Amygdala (tissue), 56 donors: Measurements from ENCODE around the gene UVRAG.
A peak's percentile ranks its signal among the peaks of the same experiment; 100 is the strongest.
"Not testable (repeated sequence)": the region's sequence is repeated elsewhere in the genome, so short reads cannot be mapped to it uniquely, and the experiment has no call there.

Experiments
- DNase-seq, 56 donors: peaks; one replicate each; lab custom pipeline; 2025; lab: John Stamatoyannopoulos, UW

UVRAG gene

DNA sequence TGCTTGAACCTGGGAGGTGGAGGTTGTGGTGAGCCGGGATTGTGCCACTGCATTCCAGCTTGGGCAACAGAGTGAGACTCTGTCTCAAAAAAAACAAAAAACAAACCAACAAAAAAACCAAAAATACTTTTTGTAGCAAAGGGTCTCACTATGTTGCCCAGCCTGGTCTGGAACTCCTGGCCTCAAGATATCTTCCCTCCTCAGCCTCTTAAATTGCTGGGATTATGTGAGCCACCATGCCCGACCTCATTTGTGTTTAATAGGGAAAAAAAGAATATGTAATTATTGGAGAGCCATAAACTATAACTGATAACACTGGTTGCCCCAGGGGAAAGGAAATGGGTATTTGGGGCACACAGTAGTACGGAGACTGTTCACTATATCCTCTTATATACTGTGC, 19.7 kb downstream of the UVRAG start:
- no peak for DNase-seq

DNA sequence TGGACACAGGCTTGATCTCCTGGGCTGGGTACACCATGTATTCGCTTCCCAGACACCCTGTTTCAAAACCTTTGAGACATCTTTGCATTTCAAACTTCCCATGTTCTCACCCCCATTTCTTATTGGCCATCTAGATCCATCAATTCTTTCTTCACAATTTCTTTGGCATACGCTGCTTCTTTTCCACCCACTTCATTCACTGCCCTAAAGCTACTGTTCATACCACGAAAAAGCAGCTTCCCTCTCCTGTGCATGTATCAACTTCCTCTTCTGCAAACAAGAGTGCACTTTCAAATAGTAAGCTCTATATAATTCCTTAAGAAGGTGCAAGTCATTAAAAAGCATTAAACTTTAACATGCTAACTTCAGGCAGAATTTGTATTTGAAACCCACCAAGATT, 21.4 kb downstream of the UVRAG start:
- DNase-seq = no peak

DNA sequence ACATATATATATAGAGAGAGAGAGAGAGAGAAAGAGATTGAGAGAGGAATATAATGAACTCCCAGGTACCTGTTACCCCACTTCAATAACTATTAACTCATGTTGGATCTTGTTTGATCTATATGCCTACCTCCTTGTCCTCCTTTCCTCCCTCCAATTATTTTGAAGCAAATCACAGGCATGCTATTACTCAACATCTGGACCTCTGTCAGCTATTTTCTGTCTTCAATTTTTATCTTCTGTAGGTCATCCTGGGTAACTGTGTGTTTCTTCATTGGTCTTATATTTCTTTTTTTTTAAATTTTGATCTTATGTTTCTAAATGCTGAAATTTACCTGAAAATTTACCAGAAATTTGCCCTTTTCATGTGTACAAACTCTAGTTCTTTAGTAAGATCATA, 24.8 kb downstream of the UVRAG start:
- DNase-seq = no peak

DNA sequence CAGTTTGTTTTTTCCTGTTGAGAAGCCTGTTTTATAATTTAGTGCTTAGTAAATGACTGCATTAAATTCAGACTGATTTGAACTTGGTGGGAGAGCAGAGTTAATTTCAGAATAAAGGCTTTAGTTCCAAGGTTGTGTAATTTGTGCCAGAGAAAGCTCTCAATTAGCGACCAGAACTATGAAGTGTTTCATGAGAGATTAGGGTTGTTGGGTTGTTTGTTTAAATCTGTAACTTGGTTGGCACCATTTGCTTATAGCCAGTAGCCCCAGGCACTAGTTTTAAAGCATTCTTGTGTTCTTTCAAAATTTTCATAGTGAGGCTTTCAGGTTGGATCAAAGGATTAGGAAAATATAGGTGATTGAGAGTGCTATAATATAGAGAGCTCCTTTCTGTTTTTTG, 25.5 kb downstream of the UVRAG start:
- no peak for DNase-seq

DNA sequence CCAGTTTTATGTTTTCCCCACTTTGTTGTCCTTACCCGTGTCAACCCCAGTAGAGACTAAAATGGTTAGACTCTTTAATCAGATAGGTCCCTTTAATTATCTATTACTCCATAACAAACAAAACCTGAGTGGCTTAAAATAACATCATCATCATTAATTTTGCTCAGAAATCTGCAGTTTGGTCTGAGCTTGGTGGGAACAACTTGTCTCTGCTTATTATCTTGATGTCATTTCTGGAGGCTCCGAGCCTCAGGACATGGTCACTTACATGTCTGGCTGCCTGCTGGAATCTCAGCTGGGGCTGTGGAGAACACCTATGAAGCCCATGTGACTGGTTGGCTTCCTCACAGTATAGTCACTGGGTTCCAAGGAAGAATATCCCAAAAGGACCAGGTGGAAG, 26.7 kb downstream of the UVRAG start:
- DNase-seq = no peak

DNA sequence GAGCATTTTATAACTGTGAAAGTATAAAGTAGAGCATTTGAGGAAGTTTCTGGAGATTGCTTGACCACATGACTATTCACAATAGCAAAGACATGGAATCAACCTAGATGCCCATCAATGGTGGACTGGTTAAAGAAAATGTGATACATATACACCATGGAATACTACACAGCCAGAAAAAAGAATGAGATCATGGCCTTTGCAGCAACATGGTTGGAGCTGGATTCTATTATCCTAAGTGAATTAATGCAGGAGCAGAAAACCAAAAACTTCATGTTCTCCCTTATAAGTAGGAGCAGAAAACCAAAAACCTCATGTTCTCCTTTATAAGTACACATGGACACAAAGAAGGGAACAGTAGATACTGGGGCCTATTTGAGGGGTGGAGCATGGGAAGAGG, 30.3 kb downstream of the UVRAG start:
- no peak for DNase-seq

DNA sequence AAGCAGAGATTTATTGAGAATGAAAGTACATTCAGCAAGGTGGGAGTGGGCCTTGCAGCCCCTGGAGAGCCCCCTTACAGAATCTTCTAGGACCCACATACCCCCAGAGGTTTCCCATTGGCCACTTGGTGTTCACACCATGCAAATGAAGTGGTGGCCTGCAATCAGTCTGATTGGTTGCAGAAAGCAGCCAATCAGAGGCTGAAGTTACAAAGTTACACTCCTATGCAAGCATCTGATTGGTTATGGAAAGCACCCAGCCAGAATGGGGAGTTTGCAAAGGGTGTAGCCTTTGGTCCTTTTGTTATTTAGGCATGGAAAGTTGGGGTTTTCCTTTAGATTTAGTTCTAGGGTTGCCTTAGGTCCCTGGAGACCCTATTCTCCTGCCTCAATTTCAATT, 34.9 kb downstream of the UVRAG start:
- DNase-seq = no peak

DNA sequence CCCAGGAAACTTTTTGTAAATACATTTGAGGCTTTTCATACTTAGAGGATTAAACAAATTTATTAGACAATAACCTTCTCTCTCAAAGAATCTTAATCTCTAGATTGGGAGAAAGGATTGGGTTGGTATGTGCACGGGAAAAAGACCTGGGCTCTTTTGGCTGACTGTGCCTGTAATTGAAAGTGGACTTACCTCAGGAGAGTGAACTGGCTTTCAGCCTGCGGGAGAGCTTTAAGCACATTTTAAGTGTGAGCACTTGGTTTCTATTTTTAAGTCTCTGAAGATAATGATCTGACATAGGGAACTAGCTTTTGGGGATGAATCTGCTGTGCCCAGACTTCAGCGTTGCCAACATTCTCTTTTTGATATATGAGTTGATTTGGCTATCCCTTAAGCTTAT, 35.8 kb downstream of the UVRAG start:
- DNase-seq = no peak

DNA sequence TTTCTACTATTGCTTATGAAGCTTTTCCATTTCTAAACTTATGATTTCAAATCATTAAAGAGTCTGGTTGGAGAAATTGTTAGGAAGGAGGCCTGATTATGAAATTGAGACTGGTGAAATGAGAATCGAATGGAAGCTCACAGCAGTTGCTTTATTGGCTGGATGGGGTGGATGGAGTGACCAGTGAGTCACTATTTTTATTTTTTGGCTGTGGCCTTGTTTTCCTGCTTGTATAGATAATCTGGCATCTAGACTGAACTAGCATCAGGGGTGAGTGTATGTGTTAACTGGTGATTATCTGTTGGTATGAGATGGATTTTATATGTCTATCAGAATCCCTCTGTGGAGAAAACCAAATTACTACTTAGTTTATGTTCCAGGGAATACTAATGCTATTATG, 36.2 kb downstream of the UVRAG start:
- no peak for DNase-seq

DNA sequence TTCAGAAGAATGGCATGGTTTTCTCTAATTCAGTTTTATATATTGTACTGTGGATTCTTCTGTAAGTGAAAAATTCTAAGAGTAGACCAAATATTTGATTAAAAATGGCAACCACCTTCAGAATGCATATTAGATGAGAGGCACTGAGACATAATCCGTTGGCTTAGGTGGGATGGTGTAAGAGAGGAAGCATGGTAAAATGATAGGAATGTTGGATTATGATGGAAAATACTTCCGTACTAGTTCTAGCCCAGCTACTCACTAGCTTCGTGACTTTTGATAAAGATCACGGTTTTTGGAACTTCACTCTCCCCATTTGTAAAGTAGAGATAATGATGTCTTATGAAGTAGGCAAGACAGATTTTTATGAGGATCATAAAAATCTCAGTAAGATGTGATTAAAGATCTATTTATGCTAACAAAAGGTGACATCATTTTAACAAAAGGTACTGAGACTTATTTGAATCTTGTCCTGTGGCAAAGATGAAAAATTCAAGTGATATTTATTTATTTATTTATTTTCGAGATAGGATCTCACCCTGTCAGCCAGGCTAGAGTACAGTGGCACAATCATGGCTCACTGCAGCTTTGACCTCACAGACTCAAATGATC, 37.5 kb downstream of the UVRAG start:
- no peak for DNase-seq

DNA sequence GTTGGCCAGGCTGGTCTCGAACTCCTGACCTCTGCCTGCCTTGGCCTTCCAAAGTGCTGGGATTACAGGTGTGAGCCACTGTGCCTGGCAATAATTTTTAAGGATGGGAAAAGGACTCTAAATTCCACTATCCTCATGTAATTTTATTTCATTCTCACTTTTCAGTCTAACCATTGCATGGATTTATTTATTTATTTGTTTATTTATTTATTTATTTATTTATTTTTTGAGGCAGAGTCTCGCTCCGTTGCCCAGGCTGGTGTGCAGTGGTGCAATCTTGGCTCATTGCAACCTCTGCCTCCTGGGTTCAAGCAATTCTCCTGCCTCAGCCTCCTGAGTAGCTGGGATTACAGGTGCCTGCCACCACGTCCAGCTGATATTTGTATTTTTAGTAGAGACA, 38.6 kb downstream of the UVRAG start:
- not testable (repeated sequence) for DNase-seq

DNA sequence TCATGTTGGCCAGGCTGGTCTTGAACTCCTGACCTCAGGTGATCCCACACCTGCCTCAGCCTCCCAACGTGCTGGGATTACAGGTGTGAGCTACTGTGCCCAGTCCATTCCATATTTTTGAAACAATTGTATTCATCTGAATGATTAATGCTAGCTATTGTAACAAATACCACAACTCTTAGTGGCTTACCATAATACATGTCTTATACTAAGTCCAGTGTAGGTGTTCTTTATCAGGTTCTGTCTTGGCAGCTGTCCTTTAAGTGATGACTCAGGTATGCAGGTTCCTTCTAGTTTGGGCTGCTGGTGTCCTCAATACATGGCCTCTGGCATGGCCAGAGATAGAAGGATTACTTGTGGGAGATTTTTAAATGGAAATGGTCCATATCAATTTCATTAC, 39.0 kb downstream of the UVRAG start:
- no peak for DNase-seq

DNA sequence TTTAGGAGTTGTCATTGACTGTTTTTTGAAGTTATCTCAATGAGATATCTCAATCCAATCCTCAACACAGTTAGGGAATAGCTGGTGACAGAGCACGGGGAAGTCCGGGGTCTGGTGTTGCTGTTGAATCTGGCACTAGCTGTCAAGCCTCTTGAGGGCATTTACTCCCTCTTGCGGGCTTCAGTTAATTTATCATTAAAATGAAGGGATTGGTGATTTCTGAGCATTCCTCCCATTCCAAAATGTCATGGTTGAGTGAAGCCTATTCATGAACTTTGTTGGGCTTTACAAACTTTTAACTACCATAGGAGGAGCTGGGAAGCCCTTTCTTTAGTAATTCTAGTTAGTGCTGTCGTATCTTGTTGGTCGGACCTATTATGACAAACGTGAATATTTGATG, 40.2 kb downstream of the UVRAG start:
- no peak for DNase-seq

DNA sequence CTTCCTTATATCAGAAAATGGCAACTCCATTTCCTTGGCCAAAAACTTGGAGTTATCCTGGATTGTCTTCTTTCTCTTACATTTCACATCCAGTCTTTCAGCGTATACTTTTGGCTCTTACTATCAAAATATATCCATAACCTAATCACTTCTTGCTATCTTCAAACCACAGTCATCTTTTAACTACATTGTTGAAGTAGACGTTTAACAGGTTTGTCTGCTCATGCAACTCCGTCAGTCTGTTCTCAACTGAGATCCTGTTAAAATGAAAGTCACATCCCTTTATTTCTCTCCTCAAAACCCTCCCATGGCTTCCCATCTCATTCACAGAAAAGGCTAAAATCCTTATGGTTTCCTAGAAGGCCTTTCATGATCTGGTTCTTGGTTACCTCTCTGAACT, 41.9 kb downstream of the UVRAG start:
- DNase-seq = no peak

DNA sequence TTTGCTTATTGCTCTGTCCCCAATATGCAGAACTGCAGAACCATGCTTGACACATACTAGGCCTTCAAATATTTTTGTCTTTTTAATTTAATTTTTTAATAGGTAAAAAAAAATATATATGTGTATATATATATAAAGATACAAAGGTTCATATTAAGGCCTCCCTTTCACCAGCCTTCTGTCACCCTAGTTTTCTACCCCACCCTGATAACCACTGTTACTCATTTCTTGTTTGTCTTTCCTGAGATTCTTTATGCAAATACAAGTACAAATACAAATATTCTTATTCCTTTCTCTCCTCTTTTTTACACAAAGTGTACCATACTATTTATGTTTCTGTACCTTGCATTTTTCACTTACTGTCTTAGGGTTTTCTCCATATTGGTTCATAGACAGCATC, 43.0 kb downstream of the UVRAG start:
- no peak for DNase-seq

DNA sequence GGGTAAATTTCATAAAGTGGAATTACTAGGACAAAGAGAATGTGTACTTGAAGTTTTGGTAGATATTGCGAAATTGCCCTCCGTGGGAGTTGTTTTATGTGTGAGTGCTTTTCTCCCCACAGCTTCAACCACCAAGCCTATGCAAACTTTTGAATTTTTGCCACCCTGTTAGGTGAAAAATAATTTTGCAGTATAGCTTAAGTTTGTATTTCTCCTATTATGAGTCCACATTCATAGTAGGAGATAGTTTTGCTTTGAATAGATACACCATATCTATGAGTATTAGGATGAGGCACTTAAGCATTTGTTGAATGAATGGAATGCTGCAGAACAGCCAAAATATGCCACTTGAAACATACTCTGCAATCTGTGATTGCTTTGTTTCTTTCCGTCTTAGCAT, 43.6 kb downstream of the UVRAG start:
- DNase-seq = no peak

DNA sequence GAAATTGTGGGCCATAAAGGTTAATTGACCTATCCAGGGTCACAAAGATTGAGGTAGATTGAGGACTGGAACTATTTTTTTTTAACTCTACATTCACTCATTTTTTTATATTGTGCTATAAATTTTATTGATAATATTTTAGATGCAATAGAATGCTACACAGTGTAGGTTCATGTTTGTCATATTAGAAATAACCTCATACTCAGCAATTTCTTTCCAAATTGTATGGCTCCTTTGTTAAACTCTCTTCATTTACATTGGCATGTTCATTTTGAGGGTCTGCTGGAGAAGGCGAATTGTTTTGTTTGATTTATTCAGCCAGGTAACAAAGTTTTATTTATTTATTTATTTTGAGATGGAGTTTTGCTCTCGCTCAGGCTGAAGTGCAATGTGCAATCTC, 44.6 kb downstream of the UVRAG start:
- no peak for DNase-seq

DNA sequence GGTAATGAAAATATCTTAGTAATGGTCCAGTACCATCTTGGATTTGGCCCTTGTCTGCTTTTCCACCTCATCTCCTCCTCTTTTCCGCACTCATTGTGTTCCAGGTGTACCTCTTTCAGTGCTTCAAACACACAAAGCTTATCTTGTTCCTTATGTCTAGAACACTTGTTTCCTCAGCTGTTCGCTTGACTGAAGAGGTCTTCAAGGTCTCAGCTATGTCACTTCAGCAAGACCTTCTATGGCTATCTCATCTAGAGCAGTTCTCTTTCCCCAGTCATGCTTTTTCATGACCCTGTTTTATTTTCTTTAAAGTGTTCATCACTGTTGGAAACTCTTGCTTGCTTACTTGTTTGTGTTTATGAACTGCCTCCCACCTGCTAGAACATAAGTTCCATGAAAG, 47.4 kb downstream of the UVRAG start:
- DNase-seq = no peak

DNA sequence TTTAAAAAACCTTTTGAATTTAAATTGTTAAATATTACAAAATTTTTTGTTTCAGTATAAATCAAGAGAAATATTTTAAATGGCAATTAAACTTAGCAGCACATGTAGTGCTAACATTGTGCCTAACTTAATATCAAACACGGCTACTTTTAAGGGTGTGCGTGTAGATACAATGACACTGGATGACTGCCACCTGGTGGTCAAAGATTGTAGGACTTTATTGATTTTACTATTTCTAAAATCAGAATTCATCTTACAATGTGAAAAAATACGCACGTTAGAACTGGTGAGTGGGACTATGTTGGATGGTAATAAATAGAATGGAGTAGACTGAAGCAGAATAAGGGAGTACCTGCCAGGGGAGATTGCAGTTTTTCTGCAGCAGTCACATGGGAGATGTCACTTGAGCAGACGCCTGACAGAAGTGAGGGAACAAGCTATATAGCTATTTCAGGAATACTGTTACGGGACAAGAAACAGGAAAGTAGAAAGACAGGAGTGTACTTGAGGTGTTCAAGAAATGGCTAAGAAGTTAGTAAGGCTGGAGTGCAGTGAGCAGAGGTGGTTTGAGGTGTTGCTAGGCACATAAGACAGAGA, 52.9 kb downstream of the UVRAG start:
- DNase-seq = peak in 5 of 56 donors; percentile 18 to 69 (median 32)

DNA sequence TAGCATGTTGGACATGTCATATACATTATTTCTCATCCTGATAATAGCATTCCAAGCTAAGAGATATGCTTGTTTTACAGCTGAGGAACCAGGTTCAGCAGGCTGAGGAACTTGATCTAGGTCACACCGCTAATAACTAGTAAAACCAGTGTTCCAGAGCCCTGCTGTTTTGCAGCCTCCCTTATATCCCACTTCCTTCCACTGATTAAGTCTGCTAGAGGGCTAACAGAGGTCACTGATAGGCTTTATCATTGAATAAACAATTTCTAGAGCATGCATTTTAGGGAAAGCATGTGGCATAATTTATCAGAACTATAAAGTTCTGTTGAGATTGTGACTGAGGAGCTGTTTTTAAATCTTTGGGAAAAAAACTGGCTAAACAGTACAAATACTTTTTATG, 54.0 kb downstream of the UVRAG start:
- DNase-seq = no peak

DNA sequence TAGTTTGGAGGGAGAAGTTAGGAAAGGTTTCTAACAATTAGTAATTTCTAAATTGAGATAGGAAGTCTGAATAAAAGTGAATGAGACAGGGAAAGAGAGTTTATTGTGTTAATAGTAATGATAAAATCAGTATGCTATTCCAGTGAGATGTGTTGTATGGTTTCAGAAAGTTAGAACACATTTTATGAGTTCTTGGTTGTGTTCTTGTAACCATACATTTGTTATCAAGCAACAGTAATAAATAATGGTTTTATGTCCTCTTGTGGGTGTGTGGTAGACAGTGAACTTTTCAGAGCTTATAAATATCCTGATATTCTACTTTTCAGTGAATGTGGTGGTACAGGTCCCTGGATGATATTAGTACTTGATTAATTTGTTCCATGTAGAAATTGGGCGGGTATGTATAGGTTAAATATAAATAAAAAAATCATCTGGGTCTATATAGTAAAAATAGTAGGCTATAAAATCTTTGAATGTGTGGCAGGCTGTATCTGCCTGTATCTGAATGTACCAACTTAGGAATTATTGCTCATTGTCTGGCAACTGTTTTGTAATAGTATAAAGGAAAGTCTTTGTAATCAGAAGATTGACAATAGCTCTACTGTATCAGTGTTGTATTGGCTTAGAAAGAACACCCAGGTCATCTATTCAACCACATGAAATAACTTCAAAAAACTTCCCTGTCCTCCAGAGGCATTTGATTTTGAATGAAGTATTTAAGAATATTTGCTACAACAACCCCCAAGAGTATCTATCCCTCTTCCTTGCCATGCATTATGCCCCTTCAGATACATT, 54.8 kb downstream of the UVRAG start:
- DNase-seq = no peak

DNA sequence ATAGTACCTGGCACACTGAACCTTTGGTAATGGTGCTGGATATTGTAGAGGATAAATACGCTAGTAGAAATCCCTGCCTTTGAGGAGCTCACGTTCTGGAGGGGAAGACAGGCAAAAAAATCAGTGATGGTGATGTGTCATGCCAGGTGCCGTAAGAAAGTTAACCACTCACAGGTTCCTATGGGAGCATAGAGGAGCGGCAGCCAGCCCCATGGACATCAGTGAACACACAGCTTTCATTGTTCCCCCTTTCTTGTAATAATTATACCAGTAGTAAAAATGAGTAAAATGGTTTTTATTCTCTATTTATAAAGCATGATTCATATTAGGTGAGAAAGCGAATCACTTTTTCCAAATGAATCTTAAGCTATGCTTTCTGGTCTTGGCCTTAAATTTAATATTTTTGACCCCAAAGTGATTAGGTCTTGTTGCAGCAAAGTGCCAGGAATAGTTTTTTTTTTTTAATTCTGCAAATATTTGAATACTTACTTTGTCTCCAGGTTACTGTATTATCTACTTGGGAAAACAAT, 57.9 kb downstream of the UVRAG start:
- DNase-seq = peak in 1 of 56 donors; percentile 28
